ENCODE results near the gene MGAT4D. TPM values are rescaled to one million over a fixed set of nuclear protein-coding genes. Genes with fewer than 3 reads are reported as not detected.
"Not testable (repeated sequence)": the region's sequence is repeated elsewhere in the genome, so short reads cannot be mapped to it uniquely, and the experiment has no call there.

The MGAT4D gene
- total RNA-seq, 1 experiment from 2014 or later, result not detected

DNA sequence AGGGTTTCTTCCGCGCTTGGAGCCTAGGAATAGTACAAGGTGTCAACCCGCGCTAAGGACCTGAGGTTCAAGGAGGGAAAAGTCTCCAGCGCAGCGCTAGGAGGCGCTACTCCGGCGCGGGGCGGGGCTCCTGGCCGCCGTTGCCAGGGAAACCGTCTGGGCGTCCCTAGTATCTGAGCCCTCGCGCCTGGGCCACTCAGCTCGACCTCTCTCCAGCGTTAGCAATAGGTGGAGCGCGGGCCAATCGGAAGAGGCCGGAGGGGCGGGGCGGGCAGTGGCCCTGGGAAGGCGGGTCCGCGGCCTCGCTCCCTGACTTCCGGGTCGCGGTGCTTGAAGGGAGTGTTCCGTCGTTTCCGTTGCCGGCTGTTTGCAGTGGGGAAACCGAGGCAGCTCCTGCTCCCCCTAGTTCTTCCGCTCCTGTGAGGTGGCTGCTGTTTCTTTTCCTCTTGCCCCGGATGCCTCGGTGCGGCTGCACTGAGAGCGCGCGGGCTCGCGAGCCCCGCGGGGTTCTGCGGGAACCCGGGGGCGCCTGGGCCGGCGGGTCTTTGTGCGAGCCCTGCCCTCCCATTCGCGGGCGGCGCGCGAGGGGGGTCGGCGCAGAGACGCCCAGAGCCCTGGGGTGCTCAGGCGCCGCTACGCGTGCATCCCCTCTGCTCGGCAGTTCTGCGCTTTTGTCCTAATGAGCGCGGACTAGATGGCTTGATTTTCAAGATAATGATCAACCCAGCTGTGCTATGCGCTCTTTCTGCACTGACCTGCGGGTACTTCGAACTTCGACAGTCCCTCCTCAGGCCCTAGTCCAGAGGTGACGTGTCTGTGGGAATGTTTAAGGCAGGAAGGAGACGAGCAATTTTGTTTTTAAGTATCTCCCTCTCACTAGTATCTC is 26.0 kb upstream of the MGAT4D start, which contains the start of gene ELMOD2:
ELMOD2 (plus strand) TSS at position 312 of the 886 bp plus-strand sequence. CDS start 1,261 bp downstream, outside the sequence.
- POLR2A ChIA-PET (ENCODE audit: unreplicated experiment), result interaction anchor here (0.6 kb wide), 2 partner anchors 152 to 852 kb away, joined by 3 to 4 read pairs; no protein-coding TSS in a partner anchor

DNA sequence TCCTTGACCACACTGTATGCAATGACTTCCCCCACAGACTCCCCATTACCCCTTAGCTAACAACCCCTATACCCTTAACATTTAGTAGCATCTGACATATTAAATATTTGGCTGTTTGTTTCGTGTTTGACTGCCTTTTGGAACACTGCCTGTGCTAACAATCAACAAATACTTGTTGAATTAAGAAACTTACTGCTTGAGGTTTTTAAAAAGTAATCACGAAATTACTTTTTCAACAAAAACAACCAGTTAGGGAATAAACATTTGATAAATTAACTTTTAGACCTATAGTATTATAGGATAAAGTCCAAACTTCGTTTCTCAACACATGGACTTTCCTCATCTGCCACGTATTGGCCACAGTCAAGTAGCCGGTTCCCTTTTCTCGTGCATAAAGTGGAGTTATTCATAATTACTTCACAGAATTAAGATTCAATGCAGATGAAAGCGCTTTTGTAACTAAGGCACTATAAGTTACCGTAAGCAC is 25.3 kb upstream of the MGAT4D start:
- peak overlapping the region; percentile 85 for H3K4me2 ChIP-seq
- H3K4me1 ChIP-seq (replicated peaks; ENCODE audit: insufficient read depth), result peaks cover 9% of the 10 kb centered on the region; the same call in 1 of the 2 replicates
- CTCF ChIA-PET, result no interaction called here
- peak overlapping the region; percentile 77; the same call in 1 of the 2 replicates for H2AFZ ChIP-seq
- peaks cover 7% of the 10 kb centered on the region; the same call in 1 of the 2 replicates for H3K36me3 ChIP-seq (ENCODE audit: low read depth)
- TF ChIP-seq, protein P1, sequence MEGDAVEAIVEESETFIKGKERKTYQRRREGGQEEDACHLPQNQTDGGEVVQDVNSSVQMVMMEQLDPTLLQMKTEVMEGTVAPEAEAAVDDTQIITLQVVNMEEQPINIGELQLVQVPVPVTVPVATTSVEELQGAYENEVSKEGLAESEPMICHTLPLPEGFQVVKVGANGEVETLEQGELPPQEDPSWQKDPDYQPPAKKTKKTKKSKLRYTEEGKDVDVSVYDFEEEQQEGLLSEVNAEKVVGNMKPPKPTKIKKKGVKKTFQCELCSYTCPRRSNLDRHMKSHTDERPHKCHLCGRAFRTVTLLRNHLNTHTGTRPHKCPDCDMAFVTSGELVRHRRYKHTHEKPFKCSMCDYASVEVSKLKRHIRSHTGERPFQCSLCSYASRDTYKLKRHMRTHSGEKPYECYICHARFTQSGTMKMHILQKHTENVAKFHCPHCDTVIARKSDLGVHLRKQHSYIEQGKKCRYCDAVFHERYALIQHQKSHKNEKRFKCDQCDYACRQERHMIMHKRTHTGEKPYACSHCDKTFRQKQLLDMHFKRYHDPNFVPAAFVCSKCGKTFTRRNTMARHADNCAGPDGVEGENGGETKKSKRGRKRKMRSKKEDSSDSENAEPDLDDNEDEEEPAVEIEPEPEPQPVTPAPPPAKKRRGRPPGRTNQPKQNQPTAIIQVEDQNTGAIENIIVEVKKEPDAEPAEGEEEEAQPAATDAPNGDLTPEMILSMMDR (conservative IDR thresholded peaks at IDR 0.05), result no peak
- no peak for TF ChIP-seq EZH2 (IDR thresholded peaks at IDR 0.05; ENCODE audit: low read depth)
- H4K20me1 ChIP-seq (ENCODE audit: insufficient read depth), result no peaks in the 10 kb centered on the region
- H3K27me3 ChIP-seq (ENCODE audit: insufficient read depth, low read depth), result no peaks in the 10 kb centered on the region
- BruUV-seq (replicated peaks), result no TSS peak
- no peaks in the 10 kb centered on the region for H3K9me2 ChIP-seq (ENCODE audit: insufficient read depth)
- no peaks in the 10 kb centered on the region for H3K9me3 ChIP-seq (ENCODE audit: insufficient read depth, low read depth)
- intact Hi-C loops (cut with micrococcal nuclease; ENCODE audit: unreplicated experiment), result no loop called here
- POLR2A ChIA-PET (ENCODE audit: unreplicated experiment), result no interaction called here
- peaks cover 13% of the 10 kb centered on the region; the same call in 1 of the 2 replicates for H3K79me2 ChIP-seq (ENCODE audit: low read depth)
- H3K4me3 ChIP-seq, result peak overlapping the region; percentile 88; the same call in 1 of the 2 replicates
- no peak overlapping the region for H3K27ac ChIP-seq
- DNase-seq, result no peak
- no peaks in the 10 kb centered on the region for H3F3A ChIP-seq (ENCODE audit: insufficient read depth, low read depth)

More for the DNA sequence above, 26.0 kb upstream of the MGAT4D start, which contains the start of gene ELMOD2:
- DNase-seq, result peak; percentile 86 to 96
- H3K79me2 ChIP-seq (ENCODE audit: low read depth), result peaks cover 13% of the 10 kb centered on the region; the same call in 1 of the 2 replicates
- no peaks in the 10 kb centered on the region for H3K27me3 ChIP-seq (ENCODE audit: insufficient read depth, low read depth)
- H3K4me3 ChIP-seq, result peak within 1 kb of the TSS; percentile 88
- intact Hi-C loops (cut with micrococcal nuclease; ENCODE audit: unreplicated experiment), result loop anchor here (1.0 kb wide), 1 partner anchor 151 kb away; the partner anchor contains the start of gene SCOC
- no peaks in the 10 kb centered on the region for H3K9me3 ChIP-seq (ENCODE audit: insufficient read depth, low read depth)
- peak within 1 kb of the TSS; percentile 85 for H3K4me2 ChIP-seq
- TF ChIP-seq, protein P1 (conservative IDR thresholded peaks at IDR 0.05), result peak; percentile 83
- no peak for TF ChIP-seq EZH2 (IDR thresholded peaks at IDR 0.05; ENCODE audit: low read depth)
- peaks cover 7% of the 10 kb centered on the region; the same call in 1 of the 2 replicates for H3K36me3 ChIP-seq (ENCODE audit: low read depth)
- TSS peak; percentile 70 for BruUV-seq (replicated peaks)
- CTCF ChIA-PET, result interaction anchor here (0.6 to 0.7 kb wide), 2 partner anchors 87 to 151 kb away, joined by 3 read pairs; partner anchors contain the start of gene SCOC
- no peaks in the 10 kb centered on the region for H3F3A ChIP-seq (ENCODE audit: insufficient read depth, low read depth)
- H4K20me1 ChIP-seq (ENCODE audit: insufficient read depth), result no peaks in the 10 kb centered on the region
- H3K4me1 ChIP-seq (replicated peaks; ENCODE audit: insufficient read depth), result peaks cover 9% of the 10 kb centered on the region; the same call in 1 of the 2 replicates
- peak within 1 kb of the TSS; percentile 96 for H2AFZ ChIP-seq
- H3K9me2 ChIP-seq (ENCODE audit: insufficient read depth), result no peaks in the 10 kb centered on the region
- H3K27ac ChIP-seq, result peak within 1 kb of the TSS; percentile 27; the same call in 1 of the 2 replicates

DNA sequence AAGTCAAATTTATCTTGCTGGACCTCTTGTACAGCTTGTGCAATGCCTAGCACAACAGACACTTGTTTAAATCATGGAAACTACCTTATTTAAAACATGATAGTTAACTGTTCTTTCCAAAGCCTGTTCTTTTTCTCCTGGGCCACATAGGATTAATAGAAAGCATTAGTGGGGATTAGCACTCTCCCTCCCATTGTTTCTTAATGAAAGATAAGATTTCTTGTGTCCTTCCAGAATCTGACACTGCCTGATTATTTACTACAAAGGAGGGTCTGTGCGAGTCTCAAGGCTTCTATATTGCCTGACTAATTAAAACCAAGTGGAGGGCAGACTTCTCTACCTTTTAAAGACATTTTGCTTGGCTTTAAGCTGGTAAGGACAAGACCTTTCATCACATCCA is 17.3 kb upstream of the MGAT4D start:
- POLR2A ChIA-PET (ENCODE audit: unreplicated experiment), result interaction anchor here (0.7 kb wide), 1 partner anchor 64 kb away, joined by 8 read pairs; no protein-coding TSS in a partner anchor
- intact Hi-C loops (cut with micrococcal nuclease; ENCODE audit: unreplicated experiment), result no loop called here

DNA sequence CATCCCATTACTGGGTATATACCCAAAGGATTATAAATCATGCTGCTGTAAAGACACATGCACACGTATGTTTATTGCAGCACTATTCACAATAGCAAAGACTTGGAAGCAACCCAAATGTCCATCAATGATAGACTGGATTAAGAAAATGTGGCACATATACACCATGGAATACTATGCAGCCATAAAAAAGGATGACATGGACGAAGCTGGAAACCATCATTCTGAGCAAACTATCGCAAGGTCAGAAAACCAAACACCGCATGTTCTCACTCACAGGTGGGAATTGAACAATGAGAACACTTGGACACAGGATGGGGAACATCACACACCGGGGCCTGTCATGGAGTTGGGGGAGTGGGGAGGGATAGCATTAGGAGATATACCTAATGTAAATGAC is 15.7 kb upstream of the MGAT4D start:
- H4K20me1 ChIP-seq (ENCODE audit: insufficient read depth); H3K36me3 ChIP-seq (ENCODE audit: low read depth); H3F3A ChIP-seq (ENCODE audit: insufficient read depth, low read depth); H3K27ac ChIP-seq; intact Hi-C loops (cut with micrococcal nuclease; ENCODE audit: unreplicated experiment); CTCF ChIA-PET; H3K4me3 ChIP-seq; H3K79me2 ChIP-seq (ENCODE audit: low read depth); H3K9me2 ChIP-seq (ENCODE audit: insufficient read depth); H3K4me2 ChIP-seq; DNase-seq; BruUV-seq (replicated peaks); H3K4me1 ChIP-seq (replicated peaks; ENCODE audit: insufficient read depth); H3K27me3 ChIP-seq (ENCODE audit: insufficient read depth, low read depth); H3K9me3 ChIP-seq (ENCODE audit: insufficient read depth, low read depth); H2AFZ ChIP-seq; POLR2A ChIA-PET (ENCODE audit: unreplicated experiment): not testable (repeated sequence)

More for the DNA sequence above, 17.3 kb upstream of the MGAT4D start:
- no peak overlapping the region for H3K4me3 ChIP-seq
- CTCF ChIA-PET, result no interaction called here
- H4K20me1 ChIP-seq (ENCODE audit: insufficient read depth), result no peaks in the 10 kb centered on the region
- TF ChIP-seq, protein P1 (conservative IDR thresholded peaks at IDR 0.05), result no peak
- TF ChIP-seq EZH2 (IDR thresholded peaks at IDR 0.05; ENCODE audit: low read depth), result no peak
- no peaks in the 10 kb centered on the region for H3F3A ChIP-seq (ENCODE audit: insufficient read depth, low read depth)
- H3K4me1 ChIP-seq (replicated peaks; ENCODE audit: insufficient read depth), result no peaks in the 10 kb centered on the region
- H2AFZ ChIP-seq, result no peak overlapping the region
- no peak overlapping the region for H3K27ac ChIP-seq
- H3K9me2 ChIP-seq (ENCODE audit: insufficient read depth), result no peaks in the 10 kb centered on the region
- BruUV-seq (replicated peaks), result no TSS peak
- no peaks in the 10 kb centered on the region for H3K36me3 ChIP-seq (ENCODE audit: low read depth)
- no peak for DNase-seq
- H3K79me2 ChIP-seq (ENCODE audit: low read depth), result no peaks in the 10 kb centered on the region
- no peak overlapping the region for H3K4me2 ChIP-seq
- H3K9me3 ChIP-seq (ENCODE audit: insufficient read depth, low read depth), result no peaks in the 10 kb centered on the region
- peaks cover 9% of the 10 kb centered on the region; the same call in 1 of the 2 replicates for H3K27me3 ChIP-seq (ENCODE audit: insufficient read depth, low read depth)

Data from PC-9 (cell line).